CD14-positive monocyte (primary cell): ENCODE measurements around the gene UBE2I. TPM values are rescaled to one million over a fixed set of nuclear protein-coding genes. Genes with fewer than 3 reads are reported as not detected.

ENCODE experiments used
- DNase-seq, 3 donors: peaks; one replicate each; pipeline ENCODE4 v3.0.0-alpha.2; 2011 to 2022
- H2AFZ ChIP-seq: 2 replicates; pipeline ENCODE4 v1.6.0; 2012; ENCODE audit warnings: mild to moderate bottlenecking, low read depth, low read length, inconsistent platforms; ENCODE audit not compliant: insufficient read depth, poor library complexity, severe bottlenecking
- H3K27ac ChIP-seq, 2 donors: 1 replicate in 1 of 2; 2 replicates in 1 of 2; pipeline ENCODE4 v1.5.1; 2012 to 2013; ENCODE audit warnings: low read length in 2 of 2, control low read depth in 1 of 2, inconsistent platforms in 1 of 2, low read depth in 1 of 2, mild to moderate bottlenecking in 1 of 2
- H3K27me3 ChIP-seq, 2 donors: one replicate each; pipeline versions ENCODE4 v1.6.0 to v1.6.1; 2011 to 2013; ENCODE audit warnings: low read length in 2 of 2; ENCODE audit not compliant: control insufficient read depth in 2 of 2, insufficient read depth in 2 of 2
- H3K36me3 ChIP-seq, 2 donors: replicated peaks in 1 of 2; 1 replicate in 1 of 2; 2 replicates in 1 of 2; pipeline versions ENCODE4 v1.5.1 to v1.6.1; 2012 to 2013; ENCODE audit warnings: low read length in 2 of 2, control low read depth in 1 of 2, inconsistent platforms in 1 of 2, mild to moderate bottlenecking in 1 of 2; ENCODE audit not compliant: insufficient read depth in 2 of 2, control insufficient read depth in 1 of 2
- H3K4me1 ChIP-seq, 2 donors: 1 replicate in 1 of 2; 2 replicates in 1 of 2; pipeline versions ENCODE4 v1.5.1 to v1.6.1; 2012 to 2013; ENCODE audit warnings: low read length in 2 of 2, control low read depth in 1 of 2, inconsistent platforms in 1 of 2, mild to moderate bottlenecking in 1 of 2, moderate library complexity in 1 of 2; ENCODE audit not compliant: insufficient read depth in 2 of 2, control insufficient read depth in 1 of 2
- H3K4me2 ChIP-seq: replicated peaks from 2 replicates; pipeline ENCODE3; 2012; ENCODE audit warnings: low read length, moderate library complexity, mild to moderate bottlenecking; ENCODE audit not compliant: poor library complexity, severe bottlenecking; ENCODE audit errors: extremely low read depth
- H3K4me3 ChIP-seq, 3 experiments: fragments of 200-600 bp in 1 of 3; sonication (generic) in 1 of 3; replicated peaks in 1 of 3; 1 replicate in 2 of 3; 2 replicates in 1 of 3; pipeline ENCODE4 v1.5.1; 2011 to 2013; ENCODE audit warnings: low read length in 3 of 3, mild to moderate bottlenecking in 3 of 3, control low read depth in 2 of 3, low read depth in 2 of 3, inconsistent platforms in 1 of 3, moderate library complexity in 1 of 3
- H3K79me2 ChIP-seq: 2 replicates; pipeline ENCODE4 v1.6.0; 2012; ENCODE audit warnings: mild to moderate bottlenecking, control low read depth, inconsistent platforms, low read length, moderate library complexity; ENCODE audit not compliant: insufficient read depth
- H3K9ac ChIP-seq: 2 replicates; pipeline ENCODE4 v1.6.0; 2017; ENCODE audit warnings: low read length, mild to moderate bottlenecking; ENCODE audit not compliant: insufficient read depth, poor library complexity, severe bottlenecking
- H3K9me3 ChIP-seq, 2 donors: replicated peaks in 1 of 2; 1 replicate in 1 of 2; 2 replicates in 1 of 2; pipeline versions ENCODE4 v1.5.1 to v1.6.1; 2012 to 2013; ENCODE audit warnings: low read length in 2 of 2, control low read depth in 1 of 2; ENCODE audit not compliant: control insufficient read depth in 1 of 2, insufficient read depth in 1 of 2
- H4K20me1 ChIP-seq: 2 replicates; pipeline ENCODE4 v1.6.0; 2012; ENCODE audit warnings: mild to moderate bottlenecking, low read length, control low read depth, moderate library complexity; ENCODE audit not compliant: insufficient read depth
- H3K27ac Mint-ChIP-seq, 7 donors: one replicate each; pipeline ENCODE4 v1.8.0; 2020; ENCODE audit warnings: mild to moderate bottlenecking in 7 of 7, mixed read lengths in 7 of 7, moderate library complexity in 6 of 7, inconsistent platforms in 2 of 7
- H3K27me3 Mint-ChIP-seq, 3 donors: one replicate each; pipeline ENCODE4 v1.8.0; 2021 to 2022; ENCODE audit warnings: low read depth in 3 of 3, mild to moderate bottlenecking in 3 of 3, mixed read lengths in 3 of 3, moderate library complexity in 3 of 3, inconsistent platforms in 1 of 3
- H3K36me3 Mint-ChIP-seq, 2 donors: one replicate each; pipeline ENCODE4 v1.8.0; 2020; ENCODE audit warnings: mixed read lengths in 2 of 2, inconsistent platforms in 1 of 2, mild to moderate bottlenecking in 1 of 2
- H3K4me1 Mint-ChIP-seq: one replicate; pipeline ENCODE4 v1.8.0; 2020; ENCODE audit warnings: mild to moderate bottlenecking, mixed read lengths
- H3K4me3 Mint-ChIP-seq, 2 donors: one replicate each; pipeline ENCODE4 v1.8.0; 2020; ENCODE audit warnings: mild to moderate bottlenecking in 2 of 2, mixed read lengths in 2 of 2, moderate library complexity in 1 of 2
- H3K9me3 Mint-ChIP-seq, 7 donors: one replicate each; pipeline ENCODE4 v1.8.0; 2020 to 2022; ENCODE audit warnings: mixed read lengths in 7 of 7, mild to moderate bottlenecking in 6 of 7, moderate library complexity in 6 of 7, inconsistent platforms in 2 of 7
- WGBS: methylation state at CpG from one replicate; pipeline ENCODE4 v1.1.5; 2013; ENCODE audit warnings: missing lambda C conversion rate; ENCODE audit not compliant: insufficient coverage; 5-methylcytosine and 5-hydroxymethylcytosine counted together
- intact Hi-C, 2 donors: fragments of 100-400 bp; cut with micrococcal nuclease; formaldehyde crosslinking; loops; one replicate each; pipeline versions ENCODE4 v1.15.0 to v1.15.1; 2023
- polyA plus RNA-seq, 3 donors: library from polyadenylated mRNA; depleted of rRNA in 1 of 3; unstranded in 2 of 3; stranded (reverse) in 1 of 3; fragments of 300-500 nt in 2 of 3; fragments of >200 nt in 1 of 3; fragmentation: Illumina TruSeq in 2 of 3; gene quantifications; 1 replicate in 2 of 3; 2 replicates in 1 of 3; pipeline ENCODE4 v1.2.3, GENCODE V29; 2012 to 2021
- TF ChIP-seq, protein P1 (sequence below): fragments of 200-600 bp; IDR thresholded peaks from one replicate; pipeline ENCODE4 v1.8.0; 2022; ENCODE audit warnings: antibody characterized with exemption, mild to moderate bottlenecking

UBE2I gene
- polyA plus RNA-seq, 3 donors = 76.8 to 112 (median 88.8) TPM

DNA sequence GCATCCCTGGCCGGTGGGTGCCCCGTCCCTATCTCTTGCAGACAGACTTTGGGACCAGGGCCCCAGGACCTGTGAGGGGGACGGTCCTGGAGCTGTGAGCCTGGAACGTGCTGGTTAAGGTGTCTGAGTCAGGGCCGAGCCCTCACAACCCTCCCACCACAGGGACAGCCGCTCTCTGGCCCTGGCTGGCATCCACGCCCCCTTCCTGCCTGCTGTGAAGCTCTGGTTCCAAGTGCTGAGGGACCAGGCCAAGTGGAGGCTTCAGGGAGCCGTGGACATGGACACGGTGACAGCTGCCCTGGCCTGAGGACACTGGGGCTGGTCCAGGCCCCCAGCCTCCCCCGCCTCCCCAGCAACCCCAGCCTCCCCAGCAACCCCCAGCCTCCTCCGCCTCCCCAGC is 35.7 kb downstream of the UBE2I start:
- Histone ChIP-seq H3K27ac (no peak overlapping the region), H3K27me3 (no peaks in the 10 kb centered on the region), H3K9me3 (no peaks in the 10 kb centered on the region), H3K79me2 (no peaks in the 10 kb centered on the region), H3K9ac (no peak overlapping the region), H3K4me3 (no peak overlapping the region), H3K4me2 (no peak overlapping the region), H4K20me1 (peaks cover under 1% of the 10 kb centered on the region), H3K36me3 (peaks cover 18% of the 10 kb centered on the region in 2 donors), H3K4me1 (peaks cover 12 to 17% of the 10 kb centered on the region in 2 donors), H2AFZ (no peak overlapping the region)
- TF ChIP-seq, protein P1, sequence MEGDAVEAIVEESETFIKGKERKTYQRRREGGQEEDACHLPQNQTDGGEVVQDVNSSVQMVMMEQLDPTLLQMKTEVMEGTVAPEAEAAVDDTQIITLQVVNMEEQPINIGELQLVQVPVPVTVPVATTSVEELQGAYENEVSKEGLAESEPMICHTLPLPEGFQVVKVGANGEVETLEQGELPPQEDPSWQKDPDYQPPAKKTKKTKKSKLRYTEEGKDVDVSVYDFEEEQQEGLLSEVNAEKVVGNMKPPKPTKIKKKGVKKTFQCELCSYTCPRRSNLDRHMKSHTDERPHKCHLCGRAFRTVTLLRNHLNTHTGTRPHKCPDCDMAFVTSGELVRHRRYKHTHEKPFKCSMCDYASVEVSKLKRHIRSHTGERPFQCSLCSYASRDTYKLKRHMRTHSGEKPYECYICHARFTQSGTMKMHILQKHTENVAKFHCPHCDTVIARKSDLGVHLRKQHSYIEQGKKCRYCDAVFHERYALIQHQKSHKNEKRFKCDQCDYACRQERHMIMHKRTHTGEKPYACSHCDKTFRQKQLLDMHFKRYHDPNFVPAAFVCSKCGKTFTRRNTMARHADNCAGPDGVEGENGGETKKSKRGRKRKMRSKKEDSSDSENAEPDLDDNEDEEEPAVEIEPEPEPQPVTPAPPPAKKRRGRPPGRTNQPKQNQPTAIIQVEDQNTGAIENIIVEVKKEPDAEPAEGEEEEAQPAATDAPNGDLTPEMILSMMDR = no peak
- peaks cover 12% of the 10 kb centered on the region for H3K4me1 Mint-ChIP-seq
- peaks cover 2 to 10% (median 2%) of the 10 kb centered on the region in 3 donors for H3K27me3 Mint-ChIP-seq
- H3K9me3 Mint-ChIP-seq = peaks cover 0 to 3% (median 0%) of the 10 kb centered on the region in 7 donors
- H3K27ac Mint-ChIP-seq = no peak overlapping the region
- no peak for DNase-seq
- peaks cover 11 to 25% of the 10 kb centered on the region in 2 donors for H3K36me3 Mint-ChIP-seq
- 80% methylated on average over 7 of the region's 11 CpGs for WGBS
- intact Hi-C loops = loop anchor here in 1 of 2 donors (5.0 kb wide), 1 partner anchor 33 kb away; no protein-coding TSS in a partner anchor
- H3K4me3 Mint-ChIP-seq = no peak overlapping the region

DNA sequence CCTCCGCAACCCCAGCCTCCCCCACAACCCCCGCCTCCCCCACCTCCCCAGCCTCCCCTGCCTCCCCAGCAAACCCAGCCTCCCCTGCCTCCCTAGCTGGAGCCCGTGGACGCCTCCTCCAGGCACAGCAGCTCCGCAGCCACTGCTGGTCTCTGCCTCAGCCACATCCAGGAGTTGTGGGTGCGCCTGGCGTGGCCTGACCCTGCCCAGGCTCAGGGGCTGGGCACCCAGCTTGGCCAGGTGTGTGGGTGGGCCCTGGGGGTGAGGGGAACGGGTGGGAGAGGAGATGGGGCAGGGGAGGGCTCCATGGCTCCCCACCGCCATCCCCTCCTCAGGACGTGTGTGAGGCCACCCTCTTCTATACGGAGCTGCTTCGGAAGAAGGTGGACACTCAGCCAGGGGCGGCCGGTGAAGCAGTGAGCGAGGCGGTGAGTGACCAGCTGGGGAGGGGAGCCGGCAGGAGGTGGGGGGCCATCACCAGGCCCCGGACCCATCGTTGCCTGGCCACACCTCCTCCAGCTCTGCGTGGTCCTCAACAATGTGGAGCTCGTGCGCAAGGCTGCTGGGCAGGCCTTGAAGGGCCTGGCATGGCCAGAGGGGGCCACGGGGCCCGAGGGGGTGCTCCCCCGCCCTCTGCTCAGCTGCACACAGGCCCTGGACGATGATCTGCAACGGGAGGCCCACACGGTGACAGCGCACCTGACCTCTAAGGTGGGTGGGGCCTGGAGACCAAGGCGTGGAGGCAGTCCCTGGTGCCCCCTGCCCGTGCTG is 36.4 kb downstream of the UBE2I start:
- Histone ChIP-seq H3K36me3 (peaks cover 18% of the 10 kb centered on the region in 2 donors), H3K9me3 (no peaks in the 10 kb centered on the region), H2AFZ (no peak overlapping the region), H4K20me1 (peaks cover 8% of the 10 kb centered on the region), H3K4me1 (peaks cover 17 to 23% of the 10 kb centered on the region in 2 donors), H3K4me2 (no peak overlapping the region), H3K9ac (no peak overlapping the region), H3K4me3 (no peak overlapping the region), H3K27ac (no peak overlapping the region), H3K27me3 (no peaks in the 10 kb centered on the region), H3K79me2 (peaks cover 4% of the 10 kb centered on the region)
- Mint-ChIP-seq H3K4me3 (no peak overlapping the region), H3K9me3 (peaks cover 0 to 3% (median 0%) of the 10 kb centered on the region in 7 donors), H3K36me3 (peaks cover 11 to 28% of the 10 kb centered on the region in 2 donors), H3K27me3 (peaks cover 2 to 10% (median 2%) of the 10 kb centered on the region in 3 donors), H3K4me1 (peaks cover 19% of the 10 kb centered on the region), H3K27ac (no peak overlapping the region)
- DNase-seq = no peak
- TF ChIP-seq, protein P1 = no peak
- intact Hi-C loops = loop anchor here in 1 of 2 donors (5.0 kb wide), 1 partner anchor 34 kb away; no protein-coding TSS in a partner anchor
- WGBS = 83% methylated on average over 19 of the region's 31 CpGs
